OCI-LY1 (cell line): ENCODE measurements around the gene MAK.

ENCODE experiments used
- CTCF ChIP-seq: fragments of 200-600 bp; sonication (generic), shearing (Covaris generic); IDR thresholded peaks from 2 replicates; pipeline ENCODE4 v1.5.1; 2017; ENCODE audit warnings: mild to moderate bottlenecking, antibody characterized with exemption, low read length, moderate library complexity, mixed read lengths
- EZH2 ChIP-seq: fragments of 200-600 bp; sonication (generic), shearing (Covaris generic); IDR thresholded peaks from 2 replicates; pipeline ENCODE4 v1.8.0; 2017; ENCODE audit warnings: borderline replicate concordance, mixed run types, mild to moderate bottlenecking, antibody characterized with exemption, low read length, moderate library complexity, mixed read lengths

GRCh38 chr6:10719964-10720264, 118.4 kb downstream of the MAK start:
- TF ChIP-seq CTCF, result no peak
- no peak for TF ChIP-seq EZH2
